ENCODE measurements around the gene ETF1. TPM values are rescaled to one million over a fixed set of nuclear protein-coding genes. Genes with fewer than 3 reads are reported as not detected.

Gene ETF1
- total and polyA plus RNA-seq, 9 of the 15 experiments (the other 6 are each of a cell fraction or from before 2014, with no cell fraction given), result 53.7 to 209 (median 164) TPM

DNA sequence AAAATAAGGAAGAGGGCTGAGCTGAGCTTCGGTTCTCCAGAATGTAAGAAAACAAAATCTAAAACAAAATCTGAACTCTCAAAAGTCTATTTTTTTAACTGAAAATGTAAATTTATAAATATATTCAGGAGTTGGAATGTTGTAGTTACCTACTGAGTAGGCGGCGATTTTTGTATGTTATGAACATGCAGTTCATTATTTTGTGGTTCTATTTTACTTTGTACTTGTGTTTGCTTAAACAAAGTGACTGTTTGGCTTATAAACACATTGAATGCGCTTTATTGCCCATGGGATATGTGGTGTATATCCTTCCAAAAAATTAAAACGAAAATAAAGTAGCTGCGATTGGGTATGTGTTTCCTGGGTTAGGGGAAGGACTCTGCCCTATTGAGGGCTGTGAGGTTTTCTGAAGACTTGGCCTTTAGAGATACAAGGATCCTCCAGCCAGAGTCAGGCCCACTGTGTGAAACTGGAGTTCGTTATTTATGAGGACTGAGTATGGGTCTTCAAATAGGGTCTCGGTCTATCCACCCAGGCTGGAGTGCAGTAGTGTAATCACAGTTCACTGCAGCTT is 74.0 kb downstream of the ETF1 start (continued):
- TF ChIP-seq ELF1 (tag; IDR thresholded peaks at IDR 0.05), result no peak
- TF ChIP-seq, protein P1, sequence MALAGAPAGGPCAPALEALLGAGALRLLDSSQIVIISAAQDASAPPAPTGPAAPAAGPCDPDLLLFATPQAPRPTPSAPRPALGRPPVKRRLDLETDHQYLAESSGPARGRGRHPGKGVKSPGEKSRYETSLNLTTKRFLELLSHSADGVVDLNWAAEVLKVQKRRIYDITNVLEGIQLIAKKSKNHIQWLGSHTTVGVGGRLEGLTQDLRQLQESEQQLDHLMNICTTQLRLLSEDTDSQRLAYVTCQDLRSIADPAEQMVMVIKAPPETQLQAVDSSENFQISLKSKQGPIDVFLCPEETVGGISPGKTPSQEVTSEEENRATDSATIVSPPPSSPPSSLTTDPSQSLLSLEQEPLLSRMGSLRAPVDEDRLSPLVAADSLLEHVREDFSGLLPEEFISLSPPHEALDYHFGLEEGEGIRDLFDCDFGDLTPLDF (CRISPR knock-in tag; IDR thresholded peaks at IDR 0.05), result no peak
- TF ChIP-seq ZBTB9 (CRISPR knock-in tag; IDR thresholded peaks at IDR 0.05), result no peak
- 0 out of 2 replicates have a peak, but pooled peaks have one; percentile 15 for TF ChIP-seq POLR2H (tag; IDR thresholded peaks at IDR 0.05; ENCODE audit: low read depth)
- no peak; the same call in 1 of the 2 replicates for TF ChIP-seq TEAD4 (IDR thresholded peaks at IDR 0.05; ENCODE audit: low read length)
- no peak for TF ChIP-seq TEAD4 (CRISPR knock-in tag; IDR thresholded peaks at IDR 0.05; ENCODE audit: borderline replicate concordance)
- TF ChIP-seq MEF2A (IDR thresholded peaks at IDR 0.05; ENCODE audit: control insufficient read depth, low read depth, low read length), result 0 out of 2 replicates have a peak, but pooled peaks have one; percentile 5
- peak; percentile 77 for TF ChIP-seq FUS (optimal IDR thresholded peaks at IDR 0.05; ENCODE audit: low read depth, low read length)
- TF ChIP-seq, protein P2, sequence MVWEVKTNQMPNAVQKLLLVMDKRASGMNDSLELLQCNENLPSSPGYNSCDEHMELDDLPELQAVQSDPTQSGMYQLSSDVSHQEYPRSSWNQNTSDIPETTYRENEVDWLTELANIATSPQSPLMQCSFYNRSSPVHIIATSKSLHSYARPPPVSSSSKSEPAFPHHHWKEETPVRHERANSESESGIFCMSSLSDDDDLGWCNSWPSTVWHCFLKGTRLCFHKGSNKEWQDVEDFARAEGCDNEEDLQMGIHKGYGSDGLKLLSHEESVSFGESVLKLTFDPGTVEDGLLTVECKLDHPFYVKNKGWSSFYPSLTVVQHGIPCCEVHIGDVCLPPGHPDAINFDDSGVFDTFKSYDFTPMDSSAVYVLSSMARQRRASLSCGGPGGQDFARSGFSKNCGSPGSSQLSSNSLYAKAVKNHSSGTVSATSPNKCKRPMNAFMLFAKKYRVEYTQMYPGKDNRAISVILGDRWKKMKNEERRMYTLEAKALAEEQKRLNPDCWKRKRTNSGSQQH (CRISPR knock-in tag; IDR thresholded peaks at IDR 0.05), result no peak
- peak; percentile 47; the same call in 1 of the 2 replicates for TF ChIP-seq NFATC3 (IDR thresholded peaks at IDR 0.05)
- no peak for TF ChIP-seq SRF (CRISPR knock-in tag; IDR thresholded peaks at IDR 0.05)
- TF ChIP-seq ZFP1 (CRISPR knock-in tag; IDR thresholded peaks at IDR 0.05), result no peak
- no peak for TF ChIP-seq NCOA2 (IDR thresholded peaks at IDR 0.05; ENCODE audit: partially characterized antibody in 2 of 2)
- TF ChIP-seq SLC30A9 (CRISPR knock-in tag; IDR thresholded peaks at IDR 0.05), result no peak
- TF ChIP-seq MTF1 (CRISPR knock-in tag; IDR thresholded peaks at IDR 0.05; ENCODE audit: borderline replicate concordance), result no peak
- TF ChIP-seq ADNP (tag; IDR thresholded peaks at IDR 0.05), result no peak
- TF ChIP-seq JUNB (CRISPR knock-in tag; conservative IDR thresholded peaks at IDR 0.05), result no peak
- no peak for TF ChIP-seq EGR1 (conservative IDR thresholded peaks at IDR 0.05)
- TF ChIP-seq ATF1 (CRISPR knock-in tag; IDR thresholded peaks at IDR 0.05), result no peak
- TF ChIP-seq ATF1 (tag; IDR thresholded peaks at IDR 0.05), result no peak
- 0 out of 2 replicates have a peak, but pooled peaks have one; percentile 26 for TF ChIP-seq RBM14 (IDR thresholded peaks at IDR 0.05; ENCODE audit: borderline replicate concordance, insufficient read depth, low read depth, low read length)
- peak; percentile 25 for TF ChIP-seq FIP1L1 (IDR thresholded peaks at IDR 0.05; ENCODE audit: low read depth, low read length, poor library complexity, severe bottlenecking)
- no peak for TF ChIP-seq ZNF232 (CRISPR knock-in tag; IDR thresholded peaks at IDR 0.05)
- peak in 1 of 2 experiments; percentile 73; a peak in 1 of 4 replicates for TF ChIP-seq ETV6 (IDR thresholded peaks at IDR 0.05; ENCODE audit: borderline replicate concordance in 1 of 2, low read depth in 2 of 2, low read length in 1 of 2)
- TF ChIP-seq ETV6 (CRISPR knock-in tag; IDR thresholded peaks at IDR 0.05; ENCODE audit: borderline replicate concordance), result no peak
- TF ChIP-seq TARDBP (IDR thresholded peaks at IDR 0.05), result no peak
- peak; percentile 41; the same call in 1 of the 2 replicates for TF ChIP-seq ILF3 (IDR thresholded peaks at IDR 0.05; ENCODE audit: borderline replicate concordance)
